ENCODE data around the gene SLC25A41. TPM values are rescaled to one million over a fixed set of nuclear protein-coding genes. Genes with fewer than 3 reads are reported as not detected.

SLC25A41 gene
- total and polyA plus RNA-seq, 2 of the 13 experiments (the other 11 are each of a cell fraction or from before 2014, with no cell fraction given): 0.33 to 0.95 TPM

- TF ChIP-seq AFF4 (CRISPR knock-in tag; IDR thresholded peaks at IDR 0.05) (no peak), MYC (CRISPR knock-in tag; IDR thresholded peaks at IDR 0.05; ENCODE audit: borderline replicate concordance) (peak; percentile 32; the same call in 1 of the 2 replicates), SCMH1 (CRISPR knock-in tag; IDR thresholded peaks at IDR 0.05; ENCODE audit: borderline replicate concordance) (no peak), GMEB1 (CRISPR knock-in tag; IDR thresholded peaks at IDR 0.05; ENCODE audit: borderline replicate concordance) (peak; percentile 53; the same call in 1 of the 2 replicates), RFX3 (CRISPR knock-in tag; IDR thresholded peaks at IDR 0.05) (no peak), ELF3 (CRISPR knock-in tag; IDR thresholded peaks at IDR 0.05) (peak; percentile 57; the same call in 1 of the 2 replicates), ZNF740 (CRISPR knock-in tag; IDR thresholded peaks at IDR 0.05) (no peak), TMF1 (CRISPR knock-in tag; IDR thresholded peaks at IDR 0.05; ENCODE audit: low read depth) (0 out of 2 replicates have a peak, but pooled peaks have one; percentile 15), ZNF776 (CRISPR knock-in tag; IDR thresholded peaks at IDR 0.05) (0 out of 2 replicates have a peak, but pooled peaks have one; percentile 15), ERF (CRISPR knock-in tag; IDR thresholded peaks at IDR 0.05) (0 out of 2 replicates have a peak, but pooled peaks have one; percentile 25), ZNF44 (CRISPR knock-in tag; IDR thresholded peaks at IDR 0.05) (peak; percentile 40; the same call in 1 of the 2 replicates), MATR3 (CRISPR knock-in tag; IDR thresholded peaks at IDR 0.05) (no peak), POLR2AphosphoS2 (IDR thresholded peaks at IDR 0.05; ENCODE audit: low read depth, low read length) (no peak), CEBPG (CRISPR knock-in tag; IDR thresholded peaks at IDR 0.05) (no peak), TGIF2 (CRISPR knock-in tag; IDR thresholded peaks at IDR 0.05) (no peak), GRHL1 (CRISPR knock-in tag; conservative IDR thresholded peaks at IDR 0.05) (no peak), ZNF530 (CRISPR knock-in tag; IDR thresholded peaks at IDR 0.05; ENCODE audit: low read depth) (no peak), DDIT3 (CRISPR knock-in tag; IDR thresholded peaks at IDR 0.05) (no peak), THAP11 (CRISPR knock-in tag; IDR thresholded peaks at IDR 0.05) (peak; percentile 61), ZNF24 (IDR thresholded peaks at IDR 0.05) (no peak), ZNF274 (CRISPR knock-in tag; IDR thresholded peaks at IDR 0.05) (no peak), ZNF484 (CRISPR knock-in tag; IDR thresholded peaks at IDR 0.05; ENCODE audit: borderline replicate concordance, low read depth) (no peak), IKZF1 (IDR thresholded peaks at IDR 0.05) (no peak)
Measured at GRCh38 chr19:6464070-6464873, 30.7 kb upstream of the SLC25A41 start, which contains the start of gene CRB3 (continued).

Data from HepG2 (cell line).